Measurements from ENCODE around the gene FYTTD1.

GRCh38 chr3:197749315-197749600 lies 425 bp upstream of the FYTTD1 start:
- TF ChIP-seq CTBP1 (IDR thresholded peaks at IDR 0.05; ENCODE audit: borderline replicate concordance) (no peak), HDGF (IDR thresholded peaks at IDR 0.05; ENCODE audit: borderline replicate concordance) (no peak), SP1 (IDR thresholded peaks at IDR 0.05) (no peak), BHLHE40 (IDR thresholded peaks at IDR 0.05; ENCODE audit: borderline replicate concordance) (no peak), ELF4 (IDR thresholded peaks at IDR 0.05) (no peak), ZNF384 (IDR thresholded peaks at IDR 0.05) (no peak), LEF1 (IDR thresholded peaks at IDR 0.05; ENCODE audit: borderline replicate concordance) (no peak), SUZ12 (IDR thresholded peaks at IDR 0.05) (no peak), ARNT (IDR thresholded peaks at IDR 0.05) (no peak), FOXM1 (IDR thresholded peaks at IDR 0.05; ENCODE audit: borderline replicate concordance) (no peak), FOXA1 (IDR thresholded peaks at IDR 0.05) (no peak)
